Left lung (tissue), 10 donors: ENCODE data around the gene SETX. TPM values are rescaled to one million over a fixed set of nuclear protein-coding genes. Genes with fewer than 3 reads are reported as not detected.
A peak's percentile ranks its signal among the peaks of the same experiment; 100 is the strongest.
"Not testable (repeated sequence)": the region's sequence is repeated elsewhere in the genome, so short reads cannot be mapped to it uniquely, and the experiment has no call there.

ENCODE experiments used
- ATAC-seq: fragments of 200-7000 bp; cut with Tn5 transposase; one replicate; pipeline ENCODE4 v1.9.1; 2020; ENCODE audit warnings: moderate library complexity
- DNase-seq, 4 donors: peaks; one replicate each; pipeline ENCODE4 v3.0.0-alpha.2; 2013 to 2020
- H3K27ac ChIP-seq, 2 donors: fragments of 200-600 bp; sonication (generic) in 1 of 2; one replicate each; pipeline versions ENCODE4 v1.5.0 to v1.8.0; 2020 to 2021
- H3K27me3 ChIP-seq, 2 donors: fragments of 200-600 bp; sonication (generic) in 1 of 2; one replicate each; pipeline versions ENCODE4 v1.5.0 to v1.8.0; 2020 to 2021
- H3K36me3 ChIP-seq, 2 donors: fragments of 200-600 bp; sonication (generic) in 1 of 2; one replicate each; pipeline versions ENCODE4 v1.5.0 to v1.8.0; 2020 to 2021
- H3K4me1 ChIP-seq, 2 donors: fragments of 200-600 bp; one replicate each; pipeline ENCODE4 v1.8.0; 2021
- H3K4me3 ChIP-seq, 2 donors: fragments of 200-600 bp; sonication (generic) in 1 of 2; one replicate each; pipeline versions ENCODE4 v1.5.0 to v1.8.0; 2020 to 2021; ENCODE audit warnings: mild to moderate bottlenecking in 1 of 2
- H3K9me3 ChIP-seq, 2 donors: fragments of 200-600 bp; sonication (generic) in 1 of 2; one replicate each; pipeline versions ENCODE4 v1.5.0 to v1.8.0; 2020 to 2021
- intact Hi-C, 2 donors: fragments of 100-400 bp; cut with DNase I; formaldehyde crosslinking; loops; one replicate each; pipeline versions ENCODE4 v1.11.2 to v1.14.2; 2022
- polyA plus RNA-seq, 6 donors: library from polyadenylated mRNA; unstranded; fragments of 120-200 nt; gene quantifications; one replicate each; pipeline ENCODE4 v1.2.1, GENCODE V29; 2013; ENCODE audit not compliant: insufficient read length in 6 of 6
- total RNA-seq, 2 donors: library from RNA; stranded (reverse); fragmentation: NEBNext Ultra II Directional; extraction: Animal tissue kit (Norgen Biotek cat#: 25700); gene quantifications; one replicate each; pipeline ENCODE4 v1.2.1, GENCODE V29; 2021
- TF ChIP-seq, protein P1 (sequence below), 2 donors: fragments of 200-600 bp; sonication (generic) in 1 of 2; IDR thresholded peaks; one replicate each; pipeline versions ENCODE4 v1.5.0 to v1.8.0; 2021; ENCODE audit warnings: antibody characterized with exemption in 2 of 2
- donor health status: DM: no; HTN: yes; CAD: no.
- donor health status: DM: no; HTN: no; CAD: no.

SETX gene
- total and polyA plus RNA-seq, 8 donors, result 42.2 to 68.9 (median 62.2) TPM

DNA sequence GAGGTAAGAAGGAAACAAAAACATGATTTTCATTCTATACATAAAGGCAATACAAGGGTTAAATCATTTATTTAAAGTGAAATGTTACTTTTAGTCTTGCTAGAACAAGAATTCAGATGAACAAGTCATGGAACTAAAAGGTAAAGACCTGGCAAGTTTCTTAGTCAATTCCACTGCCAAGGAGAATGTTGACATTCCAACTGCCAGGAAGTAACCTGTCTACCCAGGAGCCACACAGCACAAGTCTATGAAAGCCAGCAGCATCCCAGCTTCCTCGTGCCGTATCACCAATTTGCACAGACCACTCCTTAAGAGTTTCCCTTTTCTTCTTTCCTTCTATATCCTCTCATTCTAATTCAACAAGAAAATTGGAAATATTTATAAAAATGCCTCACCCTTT lies 79.9 kb downstream of the SETX start:
- Histone ChIP-seq H3K4me1 (no peaks in the 10 kb centered on the region), H3K4me3 (no peak overlapping the region), H3K36me3 (peaks cover 0 to 99% of the 10 kb centered on the region in 2 donors), H3K9me3 (no peaks in the 10 kb centered on the region), H3K27ac (no peak overlapping the region), H3K27me3 (no peaks in the 10 kb centered on the region)
- ATAC-seq (peak; percentile 36), DNase-seq (no peak)
- intact Hi-C loops, result no loop called here
- TF ChIP-seq, protein P1, sequence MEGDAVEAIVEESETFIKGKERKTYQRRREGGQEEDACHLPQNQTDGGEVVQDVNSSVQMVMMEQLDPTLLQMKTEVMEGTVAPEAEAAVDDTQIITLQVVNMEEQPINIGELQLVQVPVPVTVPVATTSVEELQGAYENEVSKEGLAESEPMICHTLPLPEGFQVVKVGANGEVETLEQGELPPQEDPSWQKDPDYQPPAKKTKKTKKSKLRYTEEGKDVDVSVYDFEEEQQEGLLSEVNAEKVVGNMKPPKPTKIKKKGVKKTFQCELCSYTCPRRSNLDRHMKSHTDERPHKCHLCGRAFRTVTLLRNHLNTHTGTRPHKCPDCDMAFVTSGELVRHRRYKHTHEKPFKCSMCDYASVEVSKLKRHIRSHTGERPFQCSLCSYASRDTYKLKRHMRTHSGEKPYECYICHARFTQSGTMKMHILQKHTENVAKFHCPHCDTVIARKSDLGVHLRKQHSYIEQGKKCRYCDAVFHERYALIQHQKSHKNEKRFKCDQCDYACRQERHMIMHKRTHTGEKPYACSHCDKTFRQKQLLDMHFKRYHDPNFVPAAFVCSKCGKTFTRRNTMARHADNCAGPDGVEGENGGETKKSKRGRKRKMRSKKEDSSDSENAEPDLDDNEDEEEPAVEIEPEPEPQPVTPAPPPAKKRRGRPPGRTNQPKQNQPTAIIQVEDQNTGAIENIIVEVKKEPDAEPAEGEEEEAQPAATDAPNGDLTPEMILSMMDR (IDR thresholded peaks at IDR 0.05), result no peak

DNA sequence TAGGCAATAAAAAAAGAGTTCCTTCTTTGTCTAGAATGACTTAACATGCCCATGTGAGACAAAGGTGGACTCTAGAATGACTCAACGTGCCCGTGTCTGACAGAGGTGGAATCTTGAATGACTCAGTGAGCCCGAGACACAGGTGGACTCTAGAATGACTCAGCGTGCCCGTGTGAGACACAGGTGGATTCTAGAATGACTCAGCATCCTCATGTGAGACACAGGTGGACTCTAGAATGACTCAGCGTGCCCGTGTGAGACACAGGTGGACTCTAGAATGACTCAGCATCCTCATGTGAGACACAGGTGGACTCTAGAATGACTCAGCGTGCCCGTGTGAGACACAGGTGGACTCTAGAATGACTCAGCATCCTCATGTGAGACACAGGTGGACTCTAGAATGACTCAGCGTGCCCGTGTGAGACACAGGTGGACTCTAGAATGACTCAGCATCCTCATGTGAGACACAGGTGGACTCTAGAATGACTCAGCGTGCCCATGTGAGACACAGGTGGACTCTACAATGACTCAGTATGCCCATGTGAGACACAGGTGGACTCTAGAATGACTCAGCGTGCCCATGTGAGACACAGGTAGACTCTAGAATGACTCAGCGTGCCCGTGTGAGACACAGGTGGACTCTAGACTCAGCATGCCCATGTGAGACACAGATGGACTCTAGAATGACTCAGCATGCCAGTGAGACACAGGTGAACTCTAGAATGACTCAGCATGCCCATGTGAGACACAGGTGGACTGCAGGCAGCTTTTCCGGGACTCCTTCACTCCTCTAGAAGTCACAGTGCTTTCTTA lies 84.9 kb downstream of the SETX start:
- H3K4me3 ChIP-seq, H3K27me3 ChIP-seq, DNase-seq, H3K27ac ChIP-seq, intact Hi-C loops, H3K4me1 ChIP-seq, ATAC-seq, H3K9me3 ChIP-seq: not testable (repeated sequence)
- peaks cover 0 to 96% of the 10 kb centered on the region in 2 donors for H3K36me3 ChIP-seq

DNA sequence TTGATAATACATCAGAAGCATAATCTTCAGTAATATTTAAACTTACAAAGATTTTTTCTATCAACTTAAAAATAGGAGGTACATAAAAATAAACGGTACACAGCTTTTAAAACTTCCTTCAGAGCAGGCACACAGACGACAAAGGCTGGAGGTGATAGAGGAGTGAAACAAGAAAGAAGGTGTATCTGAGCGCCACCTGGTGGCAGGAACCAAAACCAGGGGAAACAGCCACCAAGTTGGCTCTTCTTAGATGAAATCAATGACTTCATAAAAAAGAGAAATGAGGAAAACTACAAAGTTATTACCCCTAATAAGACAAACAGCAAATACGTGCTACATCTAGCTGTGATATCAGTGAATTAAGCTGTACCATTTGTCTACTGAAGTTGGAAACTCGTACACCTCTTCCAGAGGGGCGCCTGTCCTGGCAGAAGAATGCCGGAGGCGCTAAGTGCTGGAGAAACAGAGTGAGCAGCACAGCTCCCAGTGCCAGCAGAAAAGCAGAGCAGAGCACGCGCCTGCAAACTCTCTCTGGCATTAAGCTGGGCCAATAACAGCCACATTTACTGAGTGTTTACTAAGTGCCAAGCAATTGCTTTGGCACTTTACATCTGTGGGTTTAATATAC lies 85.9 kb downstream of the SETX start:
- Histone ChIP-seq H3K27me3 (no peaks in the 10 kb centered on the region), H3K9me3 (no peaks in the 10 kb centered on the region), H3K4me1 (no peaks in the 10 kb centered on the region), H3K4me3 (no peak overlapping the region), H3K27ac (no peak overlapping the region), H3K36me3 (peaks cover 0 to 96% of the 10 kb centered on the region in 2 donors)
- intact Hi-C loops, result no loop called here
- ATAC-seq (peak; percentile 83), DNase-seq (peak in 3 of 4 donors; percentile 48 to 71 (median 49))
- TF ChIP-seq, protein P1 (IDR thresholded peaks at IDR 0.05), result peak; percentile 84 to 90

DNA sequence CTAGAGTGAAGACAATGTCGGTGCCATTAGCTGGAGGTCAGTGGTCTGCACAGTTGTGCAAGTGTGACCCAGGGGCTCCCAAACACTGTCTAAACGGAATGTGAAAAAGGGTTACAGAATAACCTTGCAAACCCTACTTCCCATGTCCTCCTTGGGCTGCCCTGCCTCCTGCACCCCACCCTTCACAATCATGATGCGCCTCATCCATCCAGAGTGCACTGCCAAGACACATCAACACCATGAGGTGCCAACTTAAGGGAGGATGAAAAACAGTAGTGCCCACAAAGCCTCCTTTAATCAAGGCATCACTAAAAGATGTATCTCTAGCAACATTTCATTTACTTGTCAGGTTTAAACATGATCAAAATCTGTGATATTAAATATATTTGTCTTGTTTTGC lies 87.1 kb downstream of the SETX start:
- no peak overlapping the region for H3K4me3 ChIP-seq
- H3K9me3 ChIP-seq, result no peaks in the 10 kb centered on the region
- intact Hi-C loops, result no loop called here
- peaks cover 0 to 2% of the 10 kb centered on the region in 2 donors for H3K4me1 ChIP-seq
- DNase-seq (no peak), ATAC-seq (no peak)
- H3K36me3 ChIP-seq, result peaks cover 0 to 96% of the 10 kb centered on the region in 2 donors
- TF ChIP-seq, protein P1 (IDR thresholded peaks at IDR 0.05), result no peak
- H3K27me3 ChIP-seq, result no peaks in the 10 kb centered on the region
- H3K27ac ChIP-seq, result no peak overlapping the region

DNA sequence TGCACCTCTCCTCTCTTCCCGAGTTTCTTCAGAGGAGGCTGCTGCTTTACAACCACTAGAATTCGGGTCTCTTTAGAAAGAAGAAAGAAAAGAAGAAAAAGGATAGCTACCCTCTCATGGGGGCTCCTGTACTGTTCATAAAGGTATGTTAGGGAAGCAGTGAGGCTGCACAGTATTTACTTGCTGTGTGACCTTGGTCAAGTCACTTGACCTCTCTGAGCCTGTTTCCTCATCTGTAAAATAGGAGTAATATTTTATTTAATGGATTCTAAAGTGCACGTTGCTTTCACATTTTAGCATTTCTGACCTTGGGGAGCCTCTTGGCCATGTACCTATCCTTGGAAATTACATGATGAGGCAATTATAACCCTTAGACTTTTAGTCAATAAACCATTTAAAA lies 88.8 kb downstream of the SETX start:
- no peak overlapping the region for H3K27ac ChIP-seq
- intact Hi-C loops, result no loop called here
- TF ChIP-seq, protein P1 (IDR thresholded peaks at IDR 0.05), result no peak
- no peaks in the 10 kb centered on the region for H3K27me3 ChIP-seq
- no peak for ATAC-seq
- DNase-seq, result no peak
- no peak overlapping the region for H3K4me3 ChIP-seq
- H3K4me1 ChIP-seq, result peaks cover 6 to 7% of the 10 kb centered on the region in 2 donors
- H3K9me3 ChIP-seq, result no peaks in the 10 kb centered on the region
- peaks cover 0 to 91% of the 10 kb centered on the region in 2 donors for H3K36me3 ChIP-seq
